CD14-positive monocyte (primary cell): ENCODE data around the gene FAM187B. TPM values are rescaled to one million over a fixed set of nuclear protein-coding genes. Genes with fewer than 3 reads are reported as not detected.

Experiments used
- DNase-seq, 3 donors: peaks; one replicate each; pipeline ENCODE4 v3.0.0-alpha.2; 2011 to 2022
- H2AFZ ChIP-seq: 2 replicates; pipeline ENCODE4 v1.6.0; 2012; ENCODE audit warnings: mild to moderate bottlenecking, low read depth, low read length, inconsistent platforms; ENCODE audit not compliant: insufficient read depth, poor library complexity, severe bottlenecking
- H3K27ac ChIP-seq, 2 donors: 1 replicate in 1 of 2; 2 replicates in 1 of 2; pipeline ENCODE4 v1.5.1; 2012 to 2013; ENCODE audit warnings: low read length in 2 of 2, control low read depth in 1 of 2, inconsistent platforms in 1 of 2, low read depth in 1 of 2, mild to moderate bottlenecking in 1 of 2
- H3K27me3 ChIP-seq, 2 donors: one replicate each; pipeline versions ENCODE4 v1.6.0 to v1.6.1; 2011 to 2013; ENCODE audit warnings: low read length in 2 of 2; ENCODE audit not compliant: control insufficient read depth in 2 of 2, insufficient read depth in 2 of 2
- H3K36me3 ChIP-seq, 2 donors: replicated peaks in 1 of 2; 1 replicate in 1 of 2; 2 replicates in 1 of 2; pipeline versions ENCODE4 v1.5.1 to v1.6.1; 2012 to 2013; ENCODE audit warnings: low read length in 2 of 2, control low read depth in 1 of 2, inconsistent platforms in 1 of 2, mild to moderate bottlenecking in 1 of 2; ENCODE audit not compliant: insufficient read depth in 2 of 2, control insufficient read depth in 1 of 2
- H3K4me1 ChIP-seq, 2 donors: 1 replicate in 1 of 2; 2 replicates in 1 of 2; pipeline versions ENCODE4 v1.5.1 to v1.6.1; 2012 to 2013; ENCODE audit warnings: low read length in 2 of 2, control low read depth in 1 of 2, inconsistent platforms in 1 of 2, mild to moderate bottlenecking in 1 of 2, moderate library complexity in 1 of 2; ENCODE audit not compliant: insufficient read depth in 2 of 2, control insufficient read depth in 1 of 2
- H3K4me2 ChIP-seq: replicated peaks from 2 replicates; pipeline ENCODE3; 2012; ENCODE audit warnings: low read length, moderate library complexity, mild to moderate bottlenecking; ENCODE audit not compliant: poor library complexity, severe bottlenecking; ENCODE audit errors: extremely low read depth
- H3K4me3 ChIP-seq, 3 experiments: fragments of 200-600 bp in 1 of 3; sonication (generic) in 1 of 3; replicated peaks in 1 of 3; 1 replicate in 2 of 3; 2 replicates in 1 of 3; pipeline ENCODE4 v1.5.1; 2011 to 2013; ENCODE audit warnings: low read length in 3 of 3, mild to moderate bottlenecking in 3 of 3, control low read depth in 2 of 3, low read depth in 2 of 3, inconsistent platforms in 1 of 3, moderate library complexity in 1 of 3
- H3K79me2 ChIP-seq: 2 replicates; pipeline ENCODE4 v1.6.0; 2012; ENCODE audit warnings: mild to moderate bottlenecking, control low read depth, inconsistent platforms, low read length, moderate library complexity; ENCODE audit not compliant: insufficient read depth
- H3K9ac ChIP-seq: 2 replicates; pipeline ENCODE4 v1.6.0; 2017; ENCODE audit warnings: low read length, mild to moderate bottlenecking; ENCODE audit not compliant: insufficient read depth, poor library complexity, severe bottlenecking
- H3K9me3 ChIP-seq, 2 donors: replicated peaks in 1 of 2; 1 replicate in 1 of 2; 2 replicates in 1 of 2; pipeline versions ENCODE4 v1.5.1 to v1.6.1; 2012 to 2013; ENCODE audit warnings: low read length in 2 of 2, control low read depth in 1 of 2; ENCODE audit not compliant: control insufficient read depth in 1 of 2, insufficient read depth in 1 of 2
- H4K20me1 ChIP-seq: 2 replicates; pipeline ENCODE4 v1.6.0; 2012; ENCODE audit warnings: mild to moderate bottlenecking, low read length, control low read depth, moderate library complexity; ENCODE audit not compliant: insufficient read depth
- H3K27ac Mint-ChIP-seq, 7 donors: one replicate each; pipeline ENCODE4 v1.8.0; 2020; ENCODE audit warnings: mild to moderate bottlenecking in 7 of 7, mixed read lengths in 7 of 7, moderate library complexity in 6 of 7, inconsistent platforms in 2 of 7
- H3K27me3 Mint-ChIP-seq, 3 donors: one replicate each; pipeline ENCODE4 v1.8.0; 2021 to 2022; ENCODE audit warnings: low read depth in 3 of 3, mild to moderate bottlenecking in 3 of 3, mixed read lengths in 3 of 3, moderate library complexity in 3 of 3, inconsistent platforms in 1 of 3
- H3K36me3 Mint-ChIP-seq, 2 donors: one replicate each; pipeline ENCODE4 v1.8.0; 2020; ENCODE audit warnings: mixed read lengths in 2 of 2, inconsistent platforms in 1 of 2, mild to moderate bottlenecking in 1 of 2
- H3K4me1 Mint-ChIP-seq: one replicate; pipeline ENCODE4 v1.8.0; 2020; ENCODE audit warnings: mild to moderate bottlenecking, mixed read lengths
- H3K4me3 Mint-ChIP-seq, 2 donors: one replicate each; pipeline ENCODE4 v1.8.0; 2020; ENCODE audit warnings: mild to moderate bottlenecking in 2 of 2, mixed read lengths in 2 of 2, moderate library complexity in 1 of 2
- H3K9me3 Mint-ChIP-seq, 7 donors: one replicate each; pipeline ENCODE4 v1.8.0; 2020 to 2022; ENCODE audit warnings: mixed read lengths in 7 of 7, mild to moderate bottlenecking in 6 of 7, moderate library complexity in 6 of 7, inconsistent platforms in 2 of 7
- WGBS: methylation state at CpG from one replicate; pipeline ENCODE4 v1.1.5; 2013; ENCODE audit warnings: missing lambda C conversion rate; ENCODE audit not compliant: insufficient coverage; 5-methylcytosine and 5-hydroxymethylcytosine counted together
- intact Hi-C, 2 donors: fragments of 100-400 bp; cut with micrococcal nuclease; formaldehyde crosslinking; loops; one replicate each; pipeline versions ENCODE4 v1.15.0 to v1.15.1; 2023
- polyA plus RNA-seq, 3 donors: library from polyadenylated mRNA; depleted of rRNA in 1 of 3; unstranded in 2 of 3; stranded (reverse) in 1 of 3; fragments of 300-500 nt in 2 of 3; fragments of >200 nt in 1 of 3; fragmentation: Illumina TruSeq in 2 of 3; gene quantifications; 1 replicate in 2 of 3; 2 replicates in 1 of 3; pipeline ENCODE4 v1.2.3, GENCODE V29; 2012 to 2021
- TF ChIP-seq, protein P1 (sequence below): fragments of 200-600 bp; IDR thresholded peaks from one replicate; pipeline ENCODE4 v1.8.0; 2022; ENCODE audit warnings: antibody characterized with exemption, mild to moderate bottlenecking

The FAM187B gene
- polyA plus RNA-seq, 3 donors: not detected

DNA sequence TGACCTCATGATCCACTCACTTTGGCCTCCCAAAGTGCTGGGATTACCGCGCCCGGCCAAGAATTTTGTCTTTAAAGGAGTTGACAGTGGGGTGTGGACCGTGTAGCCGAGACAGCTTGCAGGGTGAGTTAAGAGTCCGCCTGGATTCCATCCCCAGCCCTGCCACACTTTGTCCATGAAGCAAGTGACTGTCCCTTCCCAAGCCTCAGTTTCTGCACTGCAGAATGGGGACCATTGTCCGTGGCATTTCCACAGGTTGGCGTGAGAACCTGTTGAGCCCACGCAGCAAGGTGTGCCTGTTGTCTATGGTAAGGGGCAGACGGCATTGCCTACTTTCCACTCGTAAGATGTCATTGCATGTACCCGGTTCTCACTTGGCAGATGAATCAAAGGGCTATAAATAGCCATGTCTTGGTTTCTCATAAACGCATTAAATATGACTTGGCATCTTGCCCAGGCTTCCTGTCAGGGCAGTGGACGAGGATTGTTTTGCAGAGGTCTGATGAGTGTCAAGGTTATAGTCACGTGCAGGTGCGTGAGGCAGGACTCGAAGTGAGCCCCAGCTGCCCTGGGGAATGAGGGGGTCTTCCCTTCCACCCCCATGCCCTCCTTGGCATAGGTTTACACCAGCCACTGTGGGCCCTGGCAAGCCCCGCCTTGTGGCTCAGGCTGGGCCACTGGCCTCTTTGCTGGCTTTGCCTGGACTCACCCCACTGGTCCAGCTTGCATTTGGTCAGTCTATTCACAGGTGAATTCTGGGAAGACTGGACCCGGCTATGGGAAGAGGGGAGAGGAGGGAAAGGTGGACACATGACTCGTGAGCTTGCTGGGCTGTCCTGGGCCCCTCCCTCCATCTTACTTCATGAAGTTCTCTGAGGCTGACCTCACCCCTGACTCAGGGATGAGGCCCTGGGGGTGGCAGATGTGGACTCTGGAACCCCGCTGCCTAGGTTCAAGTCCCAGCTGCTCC, 14.6 kb downstream of the FAM187B start:
- Histone ChIP-seq H3K9ac (peak overlapping the region; percentile 60), H3K4me2 (peak overlapping the region; percentile 68), H4K20me1 (no peaks in the 10 kb centered on the region), H3K27ac (peak overlapping the region; percentile 81 to 95), H2AFZ (no peak overlapping the region), H3K79me2 (no peaks in the 10 kb centered on the region), H3K4me1 (peaks cover 80 to 82% of the 10 kb centered on the region in 2 donors), H3K27me3 (no peaks in the 10 kb centered on the region), H3K4me3 (peak overlapping the region in 1 of 3 experiments; percentile 60), H3K9me3 (peaks cover 0 to 5% of the 10 kb centered on the region in 2 donors), H3K36me3 (no peaks in the 10 kb centered on the region)
- peaks cover 0 to 21% (median 13%) of the 10 kb centered on the region in 7 donors for H3K9me3 Mint-ChIP-seq
- intact Hi-C loops: loop anchor here (5.0 to 10.0 kb wide), 3 partner anchors 37 to 251 kb away; partner anchors contain the start of gene FFAR2 (in 1 of the 2)
- DNase-seq: peak; percentile 96 to 100 (median 97)
- TF ChIP-seq, protein P1, sequence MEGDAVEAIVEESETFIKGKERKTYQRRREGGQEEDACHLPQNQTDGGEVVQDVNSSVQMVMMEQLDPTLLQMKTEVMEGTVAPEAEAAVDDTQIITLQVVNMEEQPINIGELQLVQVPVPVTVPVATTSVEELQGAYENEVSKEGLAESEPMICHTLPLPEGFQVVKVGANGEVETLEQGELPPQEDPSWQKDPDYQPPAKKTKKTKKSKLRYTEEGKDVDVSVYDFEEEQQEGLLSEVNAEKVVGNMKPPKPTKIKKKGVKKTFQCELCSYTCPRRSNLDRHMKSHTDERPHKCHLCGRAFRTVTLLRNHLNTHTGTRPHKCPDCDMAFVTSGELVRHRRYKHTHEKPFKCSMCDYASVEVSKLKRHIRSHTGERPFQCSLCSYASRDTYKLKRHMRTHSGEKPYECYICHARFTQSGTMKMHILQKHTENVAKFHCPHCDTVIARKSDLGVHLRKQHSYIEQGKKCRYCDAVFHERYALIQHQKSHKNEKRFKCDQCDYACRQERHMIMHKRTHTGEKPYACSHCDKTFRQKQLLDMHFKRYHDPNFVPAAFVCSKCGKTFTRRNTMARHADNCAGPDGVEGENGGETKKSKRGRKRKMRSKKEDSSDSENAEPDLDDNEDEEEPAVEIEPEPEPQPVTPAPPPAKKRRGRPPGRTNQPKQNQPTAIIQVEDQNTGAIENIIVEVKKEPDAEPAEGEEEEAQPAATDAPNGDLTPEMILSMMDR: no peak
- peaks cover 6 to 14% of the 10 kb centered on the region in 2 donors for H3K36me3 Mint-ChIP-seq
- WGBS: 3% methylated on average over 10 of the region's 21 CpGs
- peak overlapping the region; percentile 93 to 98 (median 97) for H3K27ac Mint-ChIP-seq
- peak overlapping the region; percentile 49 to 69 for H3K4me3 Mint-ChIP-seq
- peaks cover 72% of the 10 kb centered on the region for H3K4me1 Mint-ChIP-seq
- peaks cover 0 to 10% (median 0%) of the 10 kb centered on the region in 3 donors for H3K27me3 Mint-ChIP-seq

DNA sequence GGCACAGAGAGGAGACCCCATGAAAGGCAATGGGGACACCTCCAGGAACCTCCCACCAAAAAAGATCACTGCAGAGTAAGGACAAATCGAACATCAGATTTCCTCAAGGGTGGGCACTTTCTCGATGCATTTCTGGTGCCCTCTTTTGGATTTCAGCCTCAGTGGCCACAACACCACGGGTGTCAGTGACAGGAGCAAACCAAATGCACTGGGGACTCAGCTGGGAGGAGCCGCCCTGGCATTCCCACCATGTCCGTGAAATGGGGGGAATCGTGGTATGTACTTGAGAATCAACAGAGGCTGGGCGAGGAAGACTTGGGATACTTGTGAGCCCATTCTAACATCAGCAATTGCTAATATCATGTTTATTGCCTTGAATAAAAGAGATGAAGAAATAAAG, 16.3 kb downstream of the FAM187B start:
- Histone ChIP-seq H3K9me3 (peaks cover 0 to 5% of the 10 kb centered on the region in 2 donors), H3K9ac (peak overlapping the region; percentile 45), H3K36me3 (no peaks in the 10 kb centered on the region), H3K27ac (peak overlapping the region; percentile 86), H3K4me2 (peak overlapping the region; percentile 36), H2AFZ (peak overlapping the region; percentile 1), H3K27me3 (no peaks in the 10 kb centered on the region), H3K4me3 (peak overlapping the region in 1 of 3 experiments; percentile 32), H3K79me2 (no peaks in the 10 kb centered on the region), H4K20me1 (no peaks in the 10 kb centered on the region), H3K4me1 (peaks cover 69 to 70% of the 10 kb centered on the region in 2 donors)
- Mint-ChIP-seq H3K4me1 (peaks cover 74% of the 10 kb centered on the region), H3K9me3 (peaks cover 0 to 23% (median 15%) of the 10 kb centered on the region in 7 donors), H3K27me3 (peaks cover 0 to 10% (median 0%) of the 10 kb centered on the region in 3 donors), H3K36me3 (peaks cover 5 to 14% of the 10 kb centered on the region in 2 donors), H3K27ac (peak overlapping the region; percentile 92 to 98 (median 97)), H3K4me3 (peak overlapping the region; percentile 27 to 75)
- 27% methylated on average over 3 of the region's 7 CpGs for WGBS
- no peak for DNase-seq
- intact Hi-C loops: loop anchor here (5.0 to 10.0 kb wide), 3 partner anchors 35 to 253 kb away; partner anchors contain the start of gene FFAR2 (in 1 of the 2)
- TF ChIP-seq, protein P1: no peak
